ENCODE results near the gene TERB1.

DNA sequence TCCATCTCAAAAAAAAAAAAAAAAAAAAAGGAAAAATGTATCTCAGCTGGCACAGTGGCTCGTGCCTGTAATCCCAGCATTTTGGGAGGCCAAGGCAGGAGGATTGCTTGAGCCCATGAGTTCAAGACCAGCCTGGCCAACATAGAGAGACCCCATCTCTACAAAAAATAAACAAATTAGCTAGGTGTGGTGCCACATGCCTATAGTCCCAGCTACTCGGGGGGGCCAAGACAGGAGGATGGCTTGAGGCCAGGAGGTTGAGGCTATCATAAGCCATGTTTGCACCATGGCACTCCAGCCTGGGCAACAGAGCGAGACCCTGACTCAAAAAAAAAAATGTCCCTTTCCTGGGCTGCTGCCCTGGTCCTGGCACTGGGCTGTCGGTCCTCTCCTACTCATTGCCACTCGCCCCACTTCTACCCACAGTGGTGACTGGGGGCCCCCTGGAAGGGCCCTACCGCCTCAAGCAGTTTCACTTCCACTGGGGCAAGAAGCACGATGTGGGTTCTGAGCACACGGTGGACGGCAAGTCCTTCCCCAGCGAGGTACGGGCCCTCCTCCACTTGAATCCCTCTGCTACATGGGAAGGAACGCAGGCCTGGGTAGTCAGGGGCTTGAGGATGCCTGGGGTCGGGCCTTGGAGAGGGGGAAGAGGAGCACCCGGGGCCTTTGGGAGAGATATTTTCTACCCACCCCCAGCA lies 48.9 kb upstream of the TERB1 start:
- no peak for TF ChIP-seq CTCF (IDR thresholded peaks at IDR 0.05)
- TF ChIP-seq EZH2 (IDR thresholded peaks at IDR 0.05) = no peak
- TF ChIP-seq EZH2phosphoT487 (IDR thresholded peaks at IDR 0.05) = no peak
